HG03342 (cell line): ENCODE results near the gene PDZK1.
A peak's percentile ranks its signal among the peaks of the same experiment; 100 is the strongest.
"Not testable (repeated sequence)": the region's sequence is repeated elsewhere in the genome, so short reads cannot be mapped to it uniquely, and the experiment has no call there.

Source experiments
- ATAC-seq: cut with Tn5 transposase; IDR thresholded peaks from one replicate; pipeline ENCODE4 v1.9.1; 2021; ENCODE audit warnings: mild to moderate bottlenecking, moderate library complexity; ENCODE audit not compliant: unreplicated experiment

PDZK1 gene

DNA sequence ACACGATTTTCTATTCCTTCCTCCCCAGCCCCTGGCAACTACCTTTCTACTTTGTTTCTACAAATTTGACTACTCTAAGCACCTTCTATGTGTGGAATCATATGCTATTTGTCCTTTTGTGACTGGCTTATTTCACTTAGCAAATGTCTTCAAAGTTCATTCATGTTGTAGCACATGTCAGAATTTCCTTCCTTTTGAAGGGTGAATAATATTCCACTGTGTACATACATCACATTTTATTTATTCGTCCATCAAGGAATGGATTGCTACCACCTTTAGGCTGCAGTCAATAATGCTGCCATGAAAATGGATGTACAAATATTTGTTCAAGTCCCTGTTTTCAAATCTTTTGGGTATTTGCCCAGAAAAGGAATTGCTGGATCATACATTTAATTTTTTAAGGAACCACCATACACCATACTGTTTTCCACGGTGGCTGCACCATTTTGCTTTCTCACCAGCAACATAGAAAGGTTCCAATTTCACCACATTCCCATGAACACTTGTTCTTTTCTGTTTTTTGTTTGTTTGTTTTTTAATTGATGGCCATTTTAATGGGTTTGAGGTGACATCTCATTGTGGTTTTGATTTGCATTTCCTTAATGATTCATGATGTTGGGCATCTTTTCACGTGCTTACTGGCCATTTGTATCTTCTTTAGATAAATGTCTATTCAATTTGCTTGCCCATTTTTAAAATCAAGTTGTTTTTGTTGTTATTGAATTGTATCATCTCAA, 3.3 kb upstream of the PDZK1 start:
- no peak for ATAC-seq

GRCh38 chr1:145708063-145708462, 895 bp upstream of the PDZK1 start:
- no peak for ATAC-seq

DNA sequence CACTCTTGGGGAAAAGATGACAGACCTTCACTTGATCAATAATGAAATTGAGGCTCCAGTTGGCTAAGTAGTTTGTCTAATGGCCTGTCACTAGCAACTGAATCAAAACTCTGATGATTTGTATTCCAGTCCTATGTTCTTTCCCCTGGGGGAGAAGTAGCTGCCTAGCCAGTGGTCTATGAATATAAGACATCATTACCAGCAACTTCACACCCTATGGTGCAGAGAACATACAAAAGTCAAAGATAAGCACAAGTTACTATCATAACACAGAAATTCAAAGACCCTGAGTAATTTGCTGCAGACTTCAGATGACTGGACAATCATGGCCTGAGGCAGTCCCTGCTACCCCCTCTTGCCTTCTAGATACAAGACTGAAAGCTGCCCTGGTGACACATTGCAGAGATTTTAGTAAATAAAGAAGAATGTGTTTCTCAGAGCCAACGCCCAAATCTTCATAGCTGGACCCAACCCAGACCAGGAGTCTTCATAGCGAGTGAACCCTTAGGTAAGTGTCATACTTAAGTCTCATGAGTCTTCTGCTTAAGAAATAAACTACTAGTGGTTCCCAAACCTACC, 993 bp downstream of the PDZK1 start:
- no peak for ATAC-seq

GRCh38 chr1:145705622-145706021, 1.5 kb downstream of the PDZK1 start:
- no peak for ATAC-seq

DNA sequence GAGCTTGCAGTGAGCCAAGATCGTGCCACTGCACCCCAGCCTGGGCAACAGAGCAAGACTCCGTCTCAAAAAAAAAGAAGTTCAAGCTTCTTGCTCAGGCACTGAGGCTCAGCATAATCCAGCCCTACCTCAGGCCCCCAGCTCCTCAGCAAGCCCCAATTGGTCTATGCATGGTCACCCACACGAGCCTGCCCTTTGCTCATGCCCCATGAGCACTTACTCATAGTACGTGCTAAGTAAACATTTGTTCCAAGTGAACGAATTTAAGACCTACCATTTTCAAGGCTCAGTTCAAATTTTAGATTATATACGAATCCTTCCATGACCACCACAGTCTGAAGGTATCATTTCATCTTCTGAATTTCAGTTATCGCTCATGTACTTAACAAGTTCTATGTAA, 4.3 kb downstream of the PDZK1 start:
- no peak for ATAC-seq

DNA sequence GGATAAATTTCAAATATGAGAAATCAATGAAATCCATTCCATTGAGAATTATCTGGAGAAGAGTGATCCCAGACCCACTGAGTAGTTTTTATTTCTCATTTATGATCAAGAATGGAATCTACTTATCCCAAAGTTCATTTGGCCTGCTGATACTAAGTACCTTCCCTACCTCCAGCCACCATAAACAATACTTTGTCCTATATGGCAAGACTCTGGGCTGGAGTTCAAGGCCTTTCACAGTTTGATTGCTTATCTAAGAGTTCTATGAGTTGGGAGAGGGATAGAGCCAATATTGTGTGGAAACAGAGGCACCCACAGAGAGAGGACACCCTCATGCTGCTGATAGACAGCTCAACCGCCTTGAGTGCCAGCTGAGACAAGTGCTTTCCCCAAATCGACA, 5.1 kb downstream of the PDZK1 start:
- ATAC-seq, result no peak

GRCh38 chr1:145701306-145701862, 5.8 kb downstream of the PDZK1 start:
- no peak for ATAC-seq

DNA sequence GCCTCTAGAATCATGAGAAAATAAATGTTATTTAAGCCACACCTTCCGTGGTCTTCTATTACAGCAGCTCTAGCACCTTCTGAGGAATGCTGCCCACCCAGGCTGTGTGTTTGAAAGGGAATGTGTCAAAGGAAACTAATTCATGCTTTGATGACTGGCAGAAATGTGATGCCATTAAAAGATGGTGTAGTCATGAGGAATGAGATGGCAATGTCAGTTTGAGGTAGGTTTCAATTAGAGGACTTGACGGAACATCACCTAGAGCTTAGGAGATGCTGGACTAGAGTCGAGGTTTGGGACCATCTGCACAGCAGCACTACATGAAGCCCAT, 10.6 kb downstream of the PDZK1 start:
- ATAC-seq, result no peak

DNA sequence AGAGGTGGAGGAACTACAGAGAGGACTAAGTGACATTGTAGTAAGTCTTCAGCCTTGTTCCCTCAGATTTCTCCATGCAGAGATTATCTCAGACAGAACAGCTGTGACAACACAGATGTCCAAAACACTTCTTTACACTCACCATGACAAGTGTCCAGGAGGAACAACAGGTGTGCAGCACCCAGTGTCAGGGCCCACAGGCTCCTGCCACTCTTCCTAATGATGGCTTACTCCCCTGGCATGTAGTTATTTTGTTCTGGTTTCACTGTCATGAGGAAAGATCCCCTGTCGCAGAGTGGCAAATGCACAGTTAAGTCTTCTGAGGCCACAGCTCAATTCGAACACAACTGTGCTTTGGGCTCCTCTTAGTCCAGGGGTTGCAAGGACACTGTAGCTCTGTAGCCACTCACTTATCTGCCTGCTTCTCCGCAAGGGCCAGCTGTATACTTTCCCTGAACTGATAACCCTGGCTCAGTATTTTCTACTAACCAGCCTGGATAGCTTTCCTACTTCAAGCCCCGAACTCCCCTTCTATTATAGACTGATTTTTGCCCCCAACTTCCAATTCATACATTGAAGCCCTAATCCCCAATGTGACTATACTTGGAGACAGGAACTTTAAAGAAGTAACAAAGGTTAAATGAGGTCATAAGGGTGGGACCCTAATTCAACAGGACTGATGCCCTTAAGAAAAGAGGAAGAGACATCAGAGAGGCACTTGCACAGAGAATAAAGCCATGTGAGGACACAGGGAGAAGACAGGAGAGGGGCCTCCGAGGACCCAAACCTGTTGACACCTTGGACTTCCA, 11.1 kb downstream of the PDZK1 start:
- ATAC-seq, result no peak

DNA sequence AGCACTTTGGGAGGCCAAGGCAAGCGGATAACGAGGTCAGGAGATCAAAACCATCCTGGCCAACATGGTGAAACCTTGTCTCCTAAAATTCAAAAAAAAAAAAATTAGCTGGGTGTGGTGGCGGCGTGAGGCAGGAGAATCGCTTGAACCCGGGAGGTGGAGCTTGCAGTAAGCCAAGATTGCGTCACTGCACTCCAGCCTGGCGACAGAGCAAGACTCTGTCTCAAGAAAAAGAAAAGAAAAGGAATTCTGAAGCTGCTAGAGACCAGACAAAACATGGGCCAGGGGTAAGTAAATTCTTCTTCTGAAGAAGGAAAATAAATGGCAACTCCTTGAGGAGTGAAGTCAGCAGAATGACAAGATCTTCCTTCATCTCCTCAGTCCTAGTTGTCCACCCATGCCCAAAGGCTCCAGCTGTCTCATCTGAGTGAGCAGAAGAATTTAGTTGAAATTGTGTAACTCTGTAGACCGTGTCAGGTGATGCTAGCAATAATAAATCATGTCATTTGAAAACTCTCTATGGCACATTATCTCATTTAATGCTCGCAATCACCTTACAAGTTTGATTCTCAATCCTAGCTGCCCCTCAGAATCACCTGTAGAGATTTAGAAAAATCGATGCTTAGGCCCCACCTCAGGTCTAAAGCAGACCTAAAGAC, 14.3 kb downstream of the PDZK1 start:
- no peak for ATAC-seq

- peak; percentile 86 for ATAC-seq
Measured at GRCh38 chr1:145690587-145691558, 16.3 kb downstream of the PDZK1 start.

- ATAC-seq, result no peak
Measured at GRCh38 chr1:145689922-145690321, 17.2 kb downstream of the PDZK1 start.

- ATAC-seq, result no peak
Measured at GRCh38 chr1:145688924-145689323, 18.2 kb downstream of the PDZK1 start.

GRCh38 chr1:145688328-145688727, 18.8 kb downstream of the PDZK1 start:
- ATAC-seq, result no peak

DNA sequence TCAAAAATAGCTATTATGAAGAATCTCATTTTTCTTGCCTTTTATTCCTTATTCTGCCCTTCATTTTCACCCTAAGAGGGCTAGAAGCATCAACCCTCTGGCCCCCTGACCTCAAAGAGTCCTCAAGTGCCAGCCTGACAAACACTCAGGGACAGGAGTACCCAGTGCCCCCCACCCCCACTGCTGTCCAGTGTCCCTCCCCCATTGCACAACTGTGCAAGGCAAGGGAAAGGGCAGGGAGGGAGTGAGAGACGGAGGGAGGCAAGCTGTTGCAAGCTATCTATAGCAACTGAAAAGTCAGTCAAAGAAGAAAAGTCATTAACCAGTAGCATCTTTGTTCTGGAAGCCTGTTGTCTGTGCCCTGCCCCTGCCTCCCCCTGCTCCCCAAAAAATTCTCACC, 21.1 kb downstream of the PDZK1 start:
- not testable (repeated sequence) for ATAC-seq

DNA sequence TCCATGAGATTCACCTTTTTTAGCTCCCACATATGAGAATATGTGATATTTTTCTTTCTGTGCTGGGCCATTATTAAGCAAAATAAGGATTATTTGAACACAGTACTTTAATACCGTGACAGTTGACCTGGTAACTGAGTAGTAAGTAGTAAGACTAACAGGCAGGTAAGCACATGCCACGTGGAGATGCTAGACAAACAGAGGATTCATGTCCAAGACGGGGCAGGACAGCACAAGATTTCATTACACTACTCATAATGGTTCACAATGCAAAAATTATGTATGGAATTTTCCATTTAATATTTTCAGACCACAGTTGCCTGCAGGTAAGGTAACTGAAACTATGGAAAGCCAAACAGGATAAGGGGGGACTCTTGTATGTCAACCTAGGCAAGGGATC, 22.3 kb downstream of the PDZK1 start:
- not testable (repeated sequence) for ATAC-seq

- ATAC-seq, result not testable (repeated sequence)
Measured at GRCh38 chr1:145673217-145673616, 34.0 kb downstream of the PDZK1 start.

GRCh38 chr1:145670995-145671745, 36.0 kb downstream of the PDZK1 start:
- ATAC-seq, result not testable (repeated sequence)

GRCh38 chr1:145665015-145665414, 42.2 kb downstream of the PDZK1 start:
- not testable (repeated sequence) for ATAC-seq
